OCI-LY7 (cell line): ENCODE data around the gene S100PBP. TPM values are rescaled to one million over a fixed set of nuclear protein-coding genes. Genes with fewer than 3 reads are reported as not detected.

Experiments used
- BruUV-seq: library from RNA; stranded (reverse); fragments of 400-500 nt; replicated peaks from 2 replicates; lab custom pipeline; 2021; lab: Mats Ljungman, UMichigan
- CTCF ChIA-PET: fragments of 300-600 bp; sonication (Branson Sonifier 250); formaldehyde crosslinking; loops from one replicate; lab custom pipeline; 2022; ENCODE audit warnings: antibody characterized with exemption; ENCODE audit not compliant: unreplicated experiment; lab: Charles Lee
- POLR2A ChIA-PET: fragments of 300-600 bp; sonication (Branson Sonifier 250); formaldehyde crosslinking; loops from one replicate; lab custom pipeline; 2022; ENCODE audit warnings: antibody characterized with exemption; lab: Charles Lee
- DNase-seq: peaks from one replicate; pipeline ENCODE4 v3.0.0-alpha.2; 2015; ENCODE audit warnings: low spot score
- H2AFZ ChIP-seq: fragments of 200-600 bp; sonication (generic), shearing (Covaris generic); 2 replicates; pipeline ENCODE4 v1.6.1; 2014; ENCODE audit warnings: mild to moderate bottlenecking, antibody characterized with exemption, low read length, moderate library complexity
- H3K27ac ChIP-seq: fragments of 200-600 bp; sonication (generic); 2 replicates; pipeline ENCODE4 v1.5.1; 2014; ENCODE audit warnings: mixed run types, low read depth, mild to moderate bottlenecking, moderate library complexity, low read length, inconsistent platforms; ENCODE audit not compliant: poor library complexity, severe bottlenecking
- H3K36me3 ChIP-seq: fragments of 200-600 bp; sonication (generic); 2 replicates; pipeline ENCODE4 v1.6.1; 2014; ENCODE audit warnings: mild to moderate bottlenecking, antibody characterized with exemption, low read length, moderate library complexity, mixed read lengths; ENCODE audit not compliant: insufficient read depth
- H3K4me1 ChIP-seq: fragments of 200-600 bp; sonication (generic); 2 replicates; pipeline ENCODE4 v1.5.1; 2014; ENCODE audit warnings: mild to moderate bottlenecking, low read length; ENCODE audit not compliant: insufficient read depth, poor library complexity, severe bottlenecking
- H3K4me2 ChIP-seq: fragments of 200-600 bp; sonication (generic); 2 replicates; pipeline ENCODE4 v1.6.1; 2014; ENCODE audit warnings: mild to moderate bottlenecking, low read length
- H3K4me3 ChIP-seq: fragments of 200-600 bp; sonication (generic); 2 replicates; pipeline ENCODE4 v1.5.1; 2014; ENCODE audit warnings: mild to moderate bottlenecking, low read depth, low read length; ENCODE audit not compliant: poor library complexity, severe bottlenecking
- H3K79me2 ChIP-seq: fragments of 200-600 bp; sonication (generic); 2 replicates; pipeline ENCODE4 v1.6.1; 2016; ENCODE audit warnings: low read depth, mild to moderate bottlenecking, low read length, moderate library complexity, mixed read lengths; ENCODE audit not compliant: insufficient read depth
- H3K9me2 ChIP-seq: fragments of 200-600 bp; sonication (generic); 2 replicates; pipeline ENCODE4 v1.6.1; 2016; ENCODE audit warnings: mild to moderate bottlenecking, low read length, mixed read lengths; ENCODE audit not compliant: insufficient read depth
- H3K9me3 ChIP-seq: fragments of 200-600 bp; sonication (generic); 2 replicates; pipeline ENCODE4 v1.6.1; 2014; ENCODE audit warnings: mild to moderate bottlenecking, mixed run types, low read length, mixed read lengths
- H4K20me1 ChIP-seq: fragments of 200-600 bp; sonication (generic); 2 replicates; pipeline ENCODE4 v1.6.1; 2014; ENCODE audit warnings: mild to moderate bottlenecking, antibody characterized with exemption, low read length, moderate library complexity, mixed read lengths; ENCODE audit not compliant: insufficient read depth
- CTCF ChIP-seq: fragments of 200-600 bp; sonication (generic); conservative IDR thresholded peaks from 2 replicates; pipeline ENCODE4 v1.5.1; 2014; ENCODE audit warnings: mild to moderate bottlenecking, antibody characterized with exemption, low read length, moderate library complexity, mixed read lengths
- EZH2phosphoT487 ChIP-seq: fragments of 200-600 bp; sonication (generic); IDR thresholded peaks from 2 replicates; pipeline ENCODE4 v1.6.1; 2018; ENCODE audit warnings: low read depth, borderline replicate concordance, mild to moderate bottlenecking, mixed run types, antibody characterized with exemption, low read length, moderate library complexity, mixed read lengths
- intact Hi-C: fragments of 100-400 bp; cut with micrococcal nuclease; formaldehyde crosslinking; loops from one replicate; pipeline ENCODE4 v1.10.0; 2022; ENCODE audit not compliant: unreplicated experiment
- total RNA-seq, 2 experiments: library from RNA; depleted of rRNA in 1 of 2; stranded (reverse); fragments of >200 nt in 1 of 2; shearing (Covaris generic) in 1 of 2; gene quantifications; 2 replicates each; pipeline ENCODE4 v1.2.3, GENCODE V29; 2014 to 2022

Gene S100PBP
- total RNA-seq, 2 experiments from 2014 or later: 72.1 to 136 TPM

GRCh38 chr1:32906654-32907053, 89.2 kb downstream of the S100PBP start:
- H3K36me3 ChIP-seq: no peaks in the 10 kb centered on the region
- H3K27ac ChIP-seq: no peak overlapping the region
- DNase-seq: no peak
- TF ChIP-seq EZH2phosphoT487 (no peak), CTCF (no peak)
- H4K20me1 ChIP-seq: no peaks in the 10 kb centered on the region
- no peak overlapping the region for H3K4me3 ChIP-seq
- no peaks in the 10 kb centered on the region for H3K9me2 ChIP-seq
- POLR2A ChIA-PET: interaction anchor here (0.7 kb wide), 2 partner anchors 138 to 189 kb away, joined by 4 to 5 read pairs; no protein-coding TSS in a partner anchor
- no peak overlapping the region for H3K4me2 ChIP-seq
- BruUV-seq: no TSS peak
- H3K4me1 ChIP-seq: no peaks in the 10 kb centered on the region
- CTCF ChIA-PET: no interaction called here
- no peak overlapping the region for H2AFZ ChIP-seq
- no peaks in the 10 kb centered on the region for H3K9me3 ChIP-seq
- intact Hi-C loops: no loop called here
- no peaks in the 10 kb centered on the region for H3K79me2 ChIP-seq

DNA sequence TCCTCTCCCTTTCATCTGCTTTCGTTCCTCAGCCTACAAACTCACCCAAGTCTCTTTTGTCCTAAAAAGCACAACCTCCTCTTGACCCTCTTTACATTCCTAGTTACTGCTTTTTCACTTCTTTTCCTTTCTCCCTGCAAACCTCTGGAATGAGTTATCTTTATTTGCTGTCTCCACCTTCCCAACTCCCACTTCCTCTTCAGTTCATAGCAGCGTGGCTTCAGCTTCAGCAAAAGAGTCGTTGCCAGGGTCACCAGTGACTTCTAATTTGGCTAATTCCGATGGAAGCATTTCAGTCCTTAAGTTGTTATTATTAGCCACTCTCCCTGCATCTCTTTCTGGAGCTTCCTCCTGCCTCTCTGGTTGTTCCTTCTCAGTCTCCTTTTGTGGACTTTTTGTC, 90.0 kb downstream of the S100PBP start:
- BruUV-seq: no TSS peak

More for the DNA sequence above, 90.0 kb downstream of the S100PBP start:
- intact Hi-C loops: no loop called here
- Histone ChIP-seq H3K27ac (no peak overlapping the region), H4K20me1 (no peaks in the 10 kb centered on the region), H3K4me1 (no peaks in the 10 kb centered on the region), H3K79me2 (no peaks in the 10 kb centered on the region), H3K4me2 (no peak overlapping the region), H3K9me3 (no peaks in the 10 kb centered on the region), H2AFZ (no peak overlapping the region), H3K9me2 (no peaks in the 10 kb centered on the region), H3K4me3 (no peak overlapping the region), H3K36me3 (no peaks in the 10 kb centered on the region)
- ChIA-PET CTCF (no interaction called here), POLR2A (no interaction called here)
- TF ChIP-seq EZH2phosphoT487 (no peak), CTCF (no peak)
- no peak for DNase-seq

Other genes with a start within 250 kb of the S100PBP start
- 57.5 and 61.1 TPM in 2 replicates for gene ZBTB8OS, start 167.1 kb upstream of the S100PBP start, total RNA-seq (2014; rRNA removed; shearing (Covaris generic))
- 110 and 119 TPM in 2 replicates for gene ZBTB8OS, start 167.1 kb upstream of the S100PBP start, total RNA-seq (2022)
- gene RBBP4, start 166.4 kb upstream of the S100PBP start, total RNA-seq (2014; rRNA removed; shearing (Covaris generic)): 353 and 393 TPM in 2 replicates
- 597 and 621 TPM in 2 replicates for gene RBBP4, start 166.4 kb upstream of the S100PBP start, total RNA-seq (2022)
- 0.09 TPM in 1 of 2 replicates, not detected in the other for gene SYNC, start 114.9 kb upstream of the S100PBP start, total RNA-seq (2014; rRNA removed; shearing (Covaris generic))
- not detected in 2 replicates for gene SYNC, start 114.9 kb upstream of the S100PBP start, total RNA-seq (2022)
- gene YARS1, start 295 bp upstream of the S100PBP start, total RNA-seq (2014; rRNA removed; shearing (Covaris generic)): 276 and 282 TPM in 2 replicates
- 321 and 352 TPM in 2 replicates for gene YARS1, start 295 bp upstream of the S100PBP start, total RNA-seq (2022)
- gene FNDC5, start 53.3 kb downstream of the S100PBP start, total RNA-seq (2014; rRNA removed; shearing (Covaris generic)): not detected in 2 replicates
- not detected in 2 replicates for gene FNDC5, start 53.3 kb downstream of the S100PBP start, total RNA-seq (2022)
- gene HPCA, start 68.8 kb downstream of the S100PBP start, total RNA-seq (2014; rRNA removed; shearing (Covaris generic)): 3.3 and 4.2 TPM in 2 replicates
- 0.36 and 1.2 TPM in 2 replicates for gene HPCA, start 68.8 kb downstream of the S100PBP start, total RNA-seq (2022)
- gene TMEM54, start 83.7 kb downstream of the S100PBP start, total RNA-seq (2014; rRNA removed; shearing (Covaris generic)): 2.2 and 3.1 TPM in 2 replicates
- gene TMEM54, start 83.7 kb downstream of the S100PBP start, total RNA-seq (2022): 0.93 and 1.7 TPM in 2 replicates
- gene RNF19B, start 147.2 kb downstream of the S100PBP start, total RNA-seq (2014; rRNA removed; shearing (Covaris generic)): 21.1 and 23.0 TPM in 2 replicates
- 33.6 and 36.8 TPM in 2 replicates for gene RNF19B, start 147.2 kb downstream of the S100PBP start, total RNA-seq (2022)
- gene AK2, start 219.2 kb downstream of the S100PBP start, total RNA-seq (2014; rRNA removed; shearing (Covaris generic)): 185 and 223 TPM in 2 replicates
- 256 and 298 TPM in 2 replicates for gene AK2, start 219.2 kb downstream of the S100PBP start, total RNA-seq (2022)